A673 (cell line): Measurements from ENCODE around the gene ANKEF1.

Source experiments
- EZH2 ChIP-seq: fragments of 200-600 bp; sonication (generic); IDR thresholded peaks from 2 replicates; pipeline ENCODE4 v1.6.1; 2017; ENCODE audit warnings: borderline replicate concordance, low read depth, mild to moderate bottlenecking, mixed read lengths, antibody characterized with exemption, low read length; ENCODE audit not compliant: poor library complexity, severe bottlenecking
- TF ChIP-seq, protein P1 (sequence below): fragments of 300-800, 200-600 bp; sonication (generic); conservative IDR thresholded peaks from 2 replicates; pipeline ENCODE4 v1.5.1; 2017; ENCODE audit warnings: low read depth, mild to moderate bottlenecking, antibody characterized with exemption, low read length, moderate library complexity, mixed read lengths

DNA sequence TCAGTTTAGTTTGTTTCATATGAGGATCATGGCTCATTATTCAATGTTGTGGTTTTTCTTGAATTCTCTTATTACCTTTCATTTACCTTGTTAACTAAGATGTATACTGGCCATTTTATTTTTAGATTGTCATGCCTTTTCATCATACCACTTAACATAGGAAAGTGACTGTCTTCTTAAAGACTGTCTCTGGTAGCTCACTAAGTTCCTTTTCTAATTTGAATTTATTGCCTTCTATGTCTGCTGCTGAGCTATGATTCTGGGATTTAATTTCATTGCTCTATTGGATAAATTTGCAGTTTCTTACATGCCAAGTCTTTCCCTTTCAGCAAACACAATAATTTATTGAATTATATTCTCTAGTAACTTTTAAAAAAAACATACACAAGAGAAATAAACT is 49.5 kb upstream of the ANKEF1 start:
- TF ChIP-seq, protein P1, sequence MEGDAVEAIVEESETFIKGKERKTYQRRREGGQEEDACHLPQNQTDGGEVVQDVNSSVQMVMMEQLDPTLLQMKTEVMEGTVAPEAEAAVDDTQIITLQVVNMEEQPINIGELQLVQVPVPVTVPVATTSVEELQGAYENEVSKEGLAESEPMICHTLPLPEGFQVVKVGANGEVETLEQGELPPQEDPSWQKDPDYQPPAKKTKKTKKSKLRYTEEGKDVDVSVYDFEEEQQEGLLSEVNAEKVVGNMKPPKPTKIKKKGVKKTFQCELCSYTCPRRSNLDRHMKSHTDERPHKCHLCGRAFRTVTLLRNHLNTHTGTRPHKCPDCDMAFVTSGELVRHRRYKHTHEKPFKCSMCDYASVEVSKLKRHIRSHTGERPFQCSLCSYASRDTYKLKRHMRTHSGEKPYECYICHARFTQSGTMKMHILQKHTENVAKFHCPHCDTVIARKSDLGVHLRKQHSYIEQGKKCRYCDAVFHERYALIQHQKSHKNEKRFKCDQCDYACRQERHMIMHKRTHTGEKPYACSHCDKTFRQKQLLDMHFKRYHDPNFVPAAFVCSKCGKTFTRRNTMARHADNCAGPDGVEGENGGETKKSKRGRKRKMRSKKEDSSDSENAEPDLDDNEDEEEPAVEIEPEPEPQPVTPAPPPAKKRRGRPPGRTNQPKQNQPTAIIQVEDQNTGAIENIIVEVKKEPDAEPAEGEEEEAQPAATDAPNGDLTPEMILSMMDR: no peak
- no peak for TF ChIP-seq EZH2
